Stomach (tissue), 4 donors: ENCODE measurements around the gene NR2F2.
A peak's percentile ranks its signal among the peaks of the same experiment; 100 is the strongest.

Experiments used
- CTCF ChIP-seq, 7 experiments: fragments of 450-650 bp in 4 of 7; fragments of 200-600 bp in 3 of 7; sonication (generic) in 3 of 7; IDR thresholded peaks; one replicate each; pipeline ENCODE4 v1.5.1; 2016 to 2019; ENCODE audit warnings: antibody characterized with exemption in 7 of 7, control low read depth in 2 of 7, mild to moderate bottlenecking in 1 of 7
- POLR2AphosphoS5 ChIP-seq, 3 donors: sonication (generic); formaldehyde crosslinking; IDR thresholded peaks; one replicate each; pipeline ENCODE4 v1.6.1; 2016; ENCODE audit warnings: antibody characterized with exemption in 3 of 3

GRCh38 chr15:96343113-96344059, 12.9 kb downstream of the NR2F2 start:
- TF ChIP-seq POLR2AphosphoS5 (IDR thresholded peaks at IDR 0.05) = peak in 1 of 3 donors; percentile 7
- TF ChIP-seq CTCF (IDR thresholded peaks at IDR 0.05) = no peak
